ENCODE data around the gene TMPRSS4. TPM values are rescaled to one million over a fixed set of nuclear protein-coding genes. Genes with fewer than 3 reads are reported as not detected.
"Not testable (repeated sequence)": the region's sequence is repeated elsewhere in the genome, so short reads cannot be mapped to it uniquely, and the experiment has no call there.

TMPRSS4 gene
- total RNA-seq, 1 donor from 2014 or later, result not detected

GRCh38 chr11:118052581-118053206, 24.2 kb upstream of the TMPRSS4 start:
- intact Hi-C loops (cut with DNase I), result loop anchor here (2.0 to 10.0 kb wide), 5 partner anchors 105 to 628 kb away; partner anchors contain the start of gene FXYD2
- DNase-seq (ENCODE audit: missing footprints), result no peak
- no peak for ATAC-seq

- ATAC-seq, result no peak
- intact Hi-C loops (cut with DNase I), result loop anchor here (5.0 to 10.0 kb wide), 4 partner anchors 108 to 630 kb away; partner anchors contain the start of gene FXYD2
- DNase-seq (ENCODE audit: missing footprints), result no peak
These were observed 21.9 kb upstream of the TMPRSS4 start for GRCh38 chr11:118054712-118055640.

GRCh38 chr11:118055966-118056365, 20.9 kb upstream of the TMPRSS4 start:
- intact Hi-C loops (cut with DNase I), result loop anchor here (10.0 kb wide), 1 partner anchor 631 kb away; no protein-coding TSS in a partner anchor
- no peak for DNase-seq (ENCODE audit: missing footprints)
- no peak for ATAC-seq

GRCh38 chr11:118056806-118057205, 20.1 kb upstream of the TMPRSS4 start:
- ATAC-seq, result no peak
- intact Hi-C loops (cut with DNase I), result loop anchor here (10.0 kb wide), 1 partner anchor 632 kb away; no protein-coding TSS in a partner anchor
- DNase-seq (ENCODE audit: missing footprints), result no peak

GRCh38 chr11:118057251-118058145, 19.4 kb upstream of the TMPRSS4 start:
- DNase-seq (ENCODE audit: missing footprints) (no peak), ATAC-seq (no peak)
- intact Hi-C loops (cut with DNase I), result loop anchor here (10.0 kb wide), 1 partner anchor 633 kb away; no protein-coding TSS in a partner anchor

GRCh38 chr11:118058311-118059245, 18.3 kb upstream of the TMPRSS4 start:
- ATAC-seq (no peak), DNase-seq (ENCODE audit: missing footprints) (no peak)
- intact Hi-C loops (cut with DNase I), result loop anchor here (10.0 kb wide), 1 partner anchor 634 kb away; no protein-coding TSS in a partner anchor

GRCh38 chr11:118059246-118059940, 17.5 kb upstream of the TMPRSS4 start:
- no peak for ATAC-seq
- intact Hi-C loops (cut with DNase I), result loop anchor here (10.0 kb wide), 1 partner anchor 635 kb away; no protein-coding TSS in a partner anchor
- DNase-seq (ENCODE audit: missing footprints), result no peak

- no peak for ATAC-seq
- intact Hi-C loops (cut with DNase I), result no loop called here
- DNase-seq (ENCODE audit: missing footprints), result no peak
These were observed 16.7 kb upstream of the TMPRSS4 start for GRCh38 chr11:118060081-118060661.

- intact Hi-C loops (cut with DNase I), result no loop called here
- DNase-seq (ENCODE audit: missing footprints) (no peak), ATAC-seq (peak; percentile 54)
These were observed 16.0 kb upstream of the TMPRSS4 start for GRCh38 chr11:118060869-118061268.

GRCh38 chr11:118061586-118062125, 15.2 kb upstream of the TMPRSS4 start:
- ATAC-seq (no peak), DNase-seq (ENCODE audit: missing footprints) (no peak)
- intact Hi-C loops (cut with DNase I), result no loop called here

- ATAC-seq; intact Hi-C loops (cut with DNase I); DNase-seq (ENCODE audit: missing footprints): not testable (repeated sequence)
These were observed 14.7 kb upstream of the TMPRSS4 start for GRCh38 chr11:118062181-118062580.

GRCh38 chr11:118062631-118063030, 14.2 kb upstream of the TMPRSS4 start:
- intact Hi-C loops (cut with DNase I); DNase-seq (ENCODE audit: missing footprints); ATAC-seq: not testable (repeated sequence)

- no peak for DNase-seq (ENCODE audit: missing footprints)
These were observed 11.9 kb upstream of the TMPRSS4 start for GRCh38 chr11:118064956-118065355.

GRCh38 chr11:118065384-118065783, 11.5 kb upstream of the TMPRSS4 start:
- intact Hi-C loops (cut with DNase I), result no loop called here
- DNase-seq (ENCODE audit: missing footprints) (no peak), ATAC-seq (no peak)

More at GRCh38 chr11:118064956-118065355, 11.9 kb upstream of the TMPRSS4 start:
- intact Hi-C loops (cut with DNase I), result no loop called here
- no peak for ATAC-seq

- ATAC-seq (no peak), DNase-seq (ENCODE audit: missing footprints) (no peak)
- intact Hi-C loops (cut with DNase I), result no loop called here
These were observed 9.9 kb upstream of the TMPRSS4 start for GRCh38 chr11:118067006-118067405.

- ATAC-seq (no peak), DNase-seq (ENCODE audit: missing footprints) (no peak)
- intact Hi-C loops (cut with DNase I), result no loop called here
These were observed 8.5 kb upstream of the TMPRSS4 start for GRCh38 chr11:118068206-118068944.
